ENCODE results near the gene TNFAIP8.
A peak's percentile ranks its signal among the peaks of the same experiment; 100 is the strongest.

The TNFAIP8 gene

DNA sequence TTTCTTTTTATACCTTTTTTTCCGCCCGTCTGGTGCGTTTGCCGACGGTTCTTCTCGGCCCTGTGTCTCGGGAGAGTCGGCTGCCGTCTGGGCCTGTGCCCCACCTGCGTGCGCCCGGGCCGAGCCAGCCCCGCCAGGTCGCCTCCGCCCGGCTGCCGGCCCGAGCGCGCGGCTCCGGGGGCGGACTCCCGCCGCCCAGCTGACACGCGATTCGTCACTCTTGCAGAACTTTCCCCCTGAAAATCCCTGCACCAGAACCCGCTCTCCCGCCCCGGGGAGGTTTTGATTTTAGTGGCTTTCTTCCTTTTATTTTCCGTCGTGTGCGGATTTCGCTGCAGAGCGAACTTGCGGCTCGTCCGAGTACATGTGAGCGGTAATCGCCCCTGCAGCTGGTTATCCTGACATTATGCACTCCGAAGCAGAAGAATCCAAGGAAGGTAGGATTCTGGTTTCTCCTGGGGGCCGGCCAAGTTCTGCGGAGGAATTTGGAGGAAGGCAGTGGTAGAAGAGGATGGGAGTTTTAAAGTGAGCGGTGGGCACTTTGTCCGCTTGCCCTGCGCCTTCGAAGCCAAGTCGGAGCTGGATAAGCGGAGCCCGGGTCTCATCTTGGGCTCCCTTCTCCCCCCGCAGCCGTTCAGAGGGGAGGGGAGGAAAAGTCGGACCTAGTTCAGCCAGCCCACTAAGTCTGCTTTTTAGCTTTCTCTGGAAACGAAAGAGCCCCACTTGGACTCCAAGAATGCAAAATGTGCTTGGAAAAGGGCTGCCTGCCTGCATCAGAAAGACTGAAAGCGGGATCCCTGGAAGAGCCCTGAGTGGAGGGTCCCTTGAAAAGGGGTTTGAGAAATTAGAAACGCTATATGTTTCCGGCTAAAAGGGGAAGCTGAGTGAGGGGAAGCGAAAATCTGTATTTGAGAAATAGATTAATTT is at the start of gene TNFAIP8:
Gene TNFAIP8, plus strand, starts transcription at position 335 of the 927 bp plus-strand sequence. Its CDS starts 72 bp downstream, at position 407.
- peak; percentile 24 for DNase-seq (ENCODE audit: low read depth)

DNA sequence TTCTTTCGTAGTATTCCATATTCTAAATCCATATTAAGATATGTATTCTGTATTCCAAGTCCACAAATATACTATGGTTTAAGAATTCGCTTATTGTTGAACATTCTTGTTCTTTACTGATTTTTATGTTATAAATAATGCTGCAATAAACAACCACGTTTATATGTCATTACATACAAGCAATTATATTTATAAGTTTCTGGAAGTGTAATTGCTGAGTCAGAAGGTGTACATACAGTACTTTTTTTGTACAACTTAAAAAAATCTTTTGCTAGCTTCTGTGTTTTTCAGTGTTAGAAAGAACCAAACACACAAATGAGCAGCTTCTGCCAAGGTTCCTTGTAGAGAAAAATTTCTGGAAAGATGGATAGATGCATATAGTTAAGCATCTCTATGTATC is 48.6 kb upstream of the TNFAIP8 start:
- no peak for DNase-seq (ENCODE audit: low read depth)

DNA sequence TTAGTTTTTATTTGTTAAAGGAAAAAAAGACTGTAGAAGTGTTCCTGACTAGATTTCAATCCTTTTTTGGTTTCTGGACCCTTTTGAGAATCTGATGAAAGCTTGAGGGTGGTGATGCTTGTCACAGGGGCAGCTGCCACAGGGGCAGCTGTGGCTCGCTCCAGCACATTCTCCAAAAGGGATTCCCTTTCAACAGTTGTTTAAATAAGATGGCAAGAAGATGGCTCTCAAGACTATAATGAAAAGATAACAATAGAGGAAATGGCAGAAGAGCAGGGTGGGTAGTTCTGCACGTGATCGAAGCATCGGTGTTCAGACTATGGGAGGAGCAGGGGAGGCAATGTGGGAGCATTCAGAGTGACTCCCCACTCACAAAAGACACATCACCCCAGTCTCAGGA is 46.5 kb upstream of the TNFAIP8 start:
- DNase-seq (ENCODE audit: low read depth): no peak

DNA sequence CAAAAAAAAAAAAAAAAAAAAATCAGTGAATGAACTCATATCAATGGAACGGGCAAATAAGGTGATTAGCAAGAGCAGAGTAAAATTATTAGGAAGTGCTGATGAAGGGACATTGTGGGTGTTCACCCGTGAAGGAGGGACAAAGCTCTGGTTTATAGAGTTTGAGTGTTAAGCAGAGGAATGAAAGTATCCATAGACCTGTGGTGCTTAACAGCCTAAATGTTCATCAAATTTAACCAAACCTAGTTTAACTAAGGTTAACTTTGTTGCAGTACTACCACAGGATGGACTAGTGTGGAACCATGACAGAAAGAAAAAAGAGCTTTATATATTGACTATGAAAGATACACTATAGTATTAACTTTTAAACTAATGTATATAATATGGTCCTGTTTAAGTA is 44.1 kb upstream of the TNFAIP8 start:
- no peak for DNase-seq (ENCODE audit: low read depth)

DNA sequence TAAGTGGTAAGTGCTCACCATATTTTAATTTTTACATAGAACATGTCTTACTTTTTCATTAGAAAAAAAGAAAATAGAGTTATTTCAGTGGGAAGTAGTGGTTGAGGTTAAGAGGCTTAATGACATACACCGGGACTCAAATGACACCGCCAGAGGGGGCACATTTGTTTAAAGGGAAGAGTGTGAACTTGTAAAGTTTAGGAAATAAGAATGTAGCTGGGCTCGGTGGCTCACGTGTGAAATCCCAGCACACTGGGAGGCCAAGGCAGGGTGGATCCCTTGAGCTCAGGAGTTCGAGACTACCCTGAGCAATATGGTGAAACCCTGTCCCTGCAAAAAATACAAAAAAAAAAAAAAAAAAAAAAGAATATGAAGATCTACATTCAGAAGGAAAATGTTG is 43.4 kb upstream of the TNFAIP8 start:
- no peak for DNase-seq (ENCODE audit: low read depth)

DNA sequence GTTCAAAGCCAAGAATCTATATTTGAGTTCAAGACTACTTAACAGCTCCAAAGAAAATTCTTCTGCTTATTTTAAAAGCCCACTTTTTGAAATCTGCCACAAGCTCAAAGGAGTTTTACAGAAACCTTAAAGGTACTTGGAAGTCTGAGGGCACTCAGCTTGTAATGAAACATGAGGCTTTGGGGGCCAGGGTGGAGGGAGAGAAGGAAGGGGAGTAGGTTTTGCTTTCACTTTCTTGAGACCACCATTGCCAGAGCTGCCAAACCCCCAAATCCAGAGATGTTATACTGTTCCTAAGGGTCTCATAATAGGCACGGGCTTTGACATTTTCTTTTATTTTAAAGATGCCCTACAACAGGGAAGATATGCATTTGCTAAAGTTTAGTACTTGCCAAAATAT is 42.6 kb upstream of the TNFAIP8 start:
- DNase-seq (ENCODE audit: low read depth): no peak

DNA sequence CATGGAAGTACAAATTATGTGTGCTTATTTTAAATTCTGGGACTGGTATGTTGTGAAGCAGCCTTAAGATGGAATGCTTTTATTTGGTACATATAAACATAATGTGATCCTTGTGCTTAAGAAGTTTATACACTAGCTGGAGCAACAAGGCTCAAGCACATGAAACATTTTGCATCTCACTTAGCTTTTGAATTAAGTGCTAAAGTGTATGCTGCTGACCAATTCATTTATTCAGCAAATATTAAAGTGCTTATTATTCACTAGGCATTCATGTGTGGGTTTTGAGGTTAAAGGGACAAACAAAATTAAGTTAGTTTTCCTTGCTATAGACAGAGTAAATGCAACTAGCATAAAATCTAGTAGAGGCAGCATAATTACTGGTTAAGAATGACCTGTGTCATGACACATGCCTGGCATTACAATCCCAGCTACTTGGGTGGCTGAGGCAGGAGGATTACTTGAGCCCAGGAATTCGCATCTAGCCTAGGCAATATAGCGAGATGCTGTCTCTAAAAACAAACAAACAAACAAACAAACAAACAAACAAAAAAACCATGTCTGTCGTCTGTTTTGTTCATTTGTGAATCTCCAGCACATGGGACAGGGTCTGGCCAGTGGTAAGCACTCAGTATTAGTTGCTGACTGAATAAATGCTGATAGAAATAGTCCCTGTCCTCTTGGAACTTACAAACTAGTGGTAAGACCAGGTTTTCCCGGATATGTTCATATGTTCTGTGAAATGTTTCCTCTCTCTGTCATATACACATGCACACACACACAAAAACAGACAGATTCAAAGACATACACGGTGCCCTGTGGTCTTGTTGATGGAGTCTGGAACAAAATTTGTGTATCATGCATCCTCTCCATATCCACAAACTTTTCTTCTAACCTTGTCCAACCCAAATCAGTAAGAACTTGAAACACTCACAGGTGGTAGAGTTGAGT is 41.9 kb upstream of the TNFAIP8 start:
- no peak for DNase-seq (ENCODE audit: low read depth)

DNA sequence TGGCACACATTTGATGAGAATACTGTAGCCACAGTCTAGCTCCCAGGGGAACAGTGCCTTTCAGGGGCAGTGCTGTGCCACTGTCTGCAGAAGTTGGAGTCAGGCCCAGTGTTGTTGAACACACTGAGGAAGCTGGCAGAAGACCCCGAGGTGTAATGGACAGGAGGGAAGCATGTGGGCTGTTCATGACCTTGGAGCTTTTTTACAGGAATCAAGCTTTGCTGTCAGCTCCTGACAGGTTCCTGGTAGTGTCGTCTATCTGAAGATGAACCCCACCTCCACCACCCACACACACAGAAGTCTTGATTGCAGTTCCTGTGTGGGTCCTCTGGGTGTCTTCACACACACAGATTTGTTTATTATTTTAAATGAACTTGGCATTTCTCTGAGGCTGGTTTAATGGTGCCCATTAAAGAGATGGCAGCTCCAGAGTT is 40.3 kb upstream of the TNFAIP8 start:
- peak; percentile 54 for DNase-seq (ENCODE audit: low read depth)

DNA sequence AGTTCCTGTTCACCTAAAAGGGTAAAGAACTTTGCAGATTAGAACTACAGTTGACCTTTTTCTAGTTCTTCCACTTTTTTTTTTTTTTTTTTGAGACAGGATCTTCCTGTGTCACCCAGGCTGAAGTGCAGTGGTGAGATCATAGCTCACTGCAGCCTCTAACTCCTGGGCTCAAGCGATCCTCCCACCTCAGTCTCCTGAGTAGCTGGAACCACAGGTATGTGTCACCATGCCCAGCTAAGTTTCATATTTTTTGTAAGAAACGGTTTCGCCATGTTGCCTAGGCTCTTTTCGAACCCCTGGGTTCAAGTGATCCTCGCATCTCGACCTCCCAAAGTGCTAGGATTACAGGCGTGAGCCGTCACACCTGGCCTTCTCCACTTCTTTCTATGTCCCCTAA is 39.7 kb upstream of the TNFAIP8 start:
- DNase-seq (ENCODE audit: low read depth): no peak

DNA sequence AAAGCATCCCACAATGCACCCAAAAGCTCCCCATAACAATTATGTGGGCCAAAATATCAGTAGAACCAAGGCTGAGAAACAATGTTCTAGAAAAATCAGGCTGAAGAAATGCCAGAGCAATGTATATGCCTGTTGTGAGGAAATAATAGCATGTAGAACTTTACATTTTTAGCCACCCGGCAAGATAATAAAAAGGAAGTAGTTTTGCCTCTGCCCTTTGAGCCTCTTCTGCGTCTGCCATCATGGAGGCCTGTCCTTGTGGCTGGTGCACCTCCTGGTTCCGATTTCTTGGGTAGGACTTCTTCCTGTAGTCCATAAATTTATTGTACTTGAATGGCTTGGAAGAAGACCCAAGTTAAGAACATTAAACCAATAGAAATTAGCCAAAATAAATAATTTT is 38.9 kb upstream of the TNFAIP8 start:
- DNase-seq (ENCODE audit: low read depth): no peak

DNA sequence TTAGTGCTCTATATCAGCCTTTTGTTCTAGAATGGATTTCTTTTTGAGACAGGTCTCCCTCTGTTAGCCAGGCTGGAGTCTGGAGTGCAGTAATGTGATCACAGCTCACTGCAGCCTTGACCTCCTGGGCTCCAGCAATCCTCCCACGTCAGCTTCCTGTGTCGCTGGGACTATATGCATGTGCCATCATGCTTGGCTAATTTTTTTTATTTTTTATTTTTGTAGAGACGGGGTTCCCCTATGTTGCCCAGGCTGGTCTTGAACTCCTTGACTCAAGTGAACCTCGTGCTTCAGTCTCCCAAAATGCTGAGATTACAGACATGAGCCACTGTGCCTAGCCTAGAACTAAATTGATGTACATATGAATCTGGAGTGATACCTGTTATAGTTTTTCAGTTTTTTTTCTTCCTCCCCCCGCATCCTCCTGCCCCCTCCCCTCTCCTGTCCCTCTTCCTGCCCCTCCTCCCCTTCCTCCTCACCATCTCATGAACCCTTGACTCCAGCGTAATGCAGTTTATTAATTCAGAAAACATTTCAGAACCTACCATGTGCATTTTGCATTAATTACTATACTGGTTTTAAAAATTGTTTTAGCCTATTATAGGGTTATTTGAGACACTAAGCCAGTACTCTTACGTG is 37.4 kb upstream of the TNFAIP8 start:
- no peak for DNase-seq (ENCODE audit: low read depth)

DNA sequence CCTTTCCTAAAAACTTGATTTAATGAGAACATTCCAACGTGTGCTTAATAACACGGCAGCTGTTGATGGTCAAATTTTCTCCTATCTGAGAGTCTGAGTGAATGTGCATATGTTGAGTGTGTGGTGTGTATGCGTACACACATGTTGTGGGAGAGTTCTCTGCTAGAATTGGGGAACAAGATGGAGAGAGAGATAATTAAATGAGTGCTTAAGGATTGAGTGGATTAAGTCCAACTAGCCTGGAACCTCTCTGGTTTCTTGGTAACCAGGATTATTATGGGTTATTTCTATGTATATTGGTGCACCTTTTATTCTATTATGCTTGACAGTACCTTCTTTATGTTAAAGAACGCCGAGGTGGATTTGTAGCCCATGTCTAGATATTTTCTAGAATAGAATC is 36.4 kb upstream of the TNFAIP8 start:
- no peak for DNase-seq (ENCODE audit: low read depth)

DNA sequence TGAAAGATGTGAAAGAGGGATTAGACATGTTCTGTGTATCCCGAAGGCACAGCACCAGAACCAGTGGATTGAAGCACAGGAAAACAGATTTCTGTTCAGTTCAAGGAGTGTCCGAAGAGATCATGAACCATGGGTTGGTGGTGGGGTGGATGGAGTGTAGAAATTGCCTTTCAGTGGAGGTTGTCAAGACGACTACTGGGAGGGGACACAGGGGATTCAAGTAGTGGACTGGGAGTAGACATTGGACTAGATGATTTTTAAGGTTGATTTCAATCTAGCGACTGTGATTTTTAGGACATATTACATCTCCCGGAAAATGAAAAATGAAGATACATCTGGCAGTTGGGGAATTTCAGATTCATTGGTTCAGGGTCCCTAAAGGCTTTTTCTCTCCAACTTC is 35.9 kb upstream of the TNFAIP8 start:
- DNase-seq (ENCODE audit: low read depth): no peak

DNA sequence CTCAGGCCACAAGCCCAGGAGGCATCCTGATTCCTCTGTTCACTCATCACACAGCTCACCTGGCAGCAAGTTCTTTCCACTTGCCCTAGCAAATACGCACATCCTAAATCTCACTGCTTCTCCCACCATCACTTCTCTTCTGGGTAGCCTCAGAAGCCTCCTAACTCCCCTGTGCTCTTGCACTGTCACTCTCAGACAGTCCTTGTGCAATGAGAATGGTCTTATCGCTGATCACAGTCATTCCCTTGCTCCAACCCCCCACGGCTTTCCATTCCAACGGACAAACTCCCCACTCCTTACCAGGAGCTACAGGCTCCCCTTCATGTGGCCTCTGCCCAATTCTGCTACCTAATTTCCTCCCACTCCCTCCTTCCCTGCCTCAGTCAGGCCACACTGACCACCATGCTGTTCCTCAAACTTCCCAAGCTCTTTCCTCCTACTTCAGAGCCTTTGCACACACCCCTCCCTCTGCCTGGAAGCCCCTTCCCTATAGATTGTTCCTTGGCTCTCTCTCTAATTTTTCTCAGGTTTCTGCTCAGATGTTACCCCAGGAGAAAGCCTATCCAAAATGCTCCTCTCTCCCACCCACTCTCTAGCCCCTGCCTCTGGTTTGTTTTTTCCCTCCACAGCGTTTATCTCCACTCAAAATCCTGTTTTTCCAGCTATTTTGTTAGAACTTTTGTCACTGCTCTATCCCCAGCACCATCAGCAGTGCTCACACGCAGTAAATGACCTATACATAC is 34.1 kb upstream of the TNFAIP8 start:
- DNase-seq (ENCODE audit: low read depth): no peak

DNA sequence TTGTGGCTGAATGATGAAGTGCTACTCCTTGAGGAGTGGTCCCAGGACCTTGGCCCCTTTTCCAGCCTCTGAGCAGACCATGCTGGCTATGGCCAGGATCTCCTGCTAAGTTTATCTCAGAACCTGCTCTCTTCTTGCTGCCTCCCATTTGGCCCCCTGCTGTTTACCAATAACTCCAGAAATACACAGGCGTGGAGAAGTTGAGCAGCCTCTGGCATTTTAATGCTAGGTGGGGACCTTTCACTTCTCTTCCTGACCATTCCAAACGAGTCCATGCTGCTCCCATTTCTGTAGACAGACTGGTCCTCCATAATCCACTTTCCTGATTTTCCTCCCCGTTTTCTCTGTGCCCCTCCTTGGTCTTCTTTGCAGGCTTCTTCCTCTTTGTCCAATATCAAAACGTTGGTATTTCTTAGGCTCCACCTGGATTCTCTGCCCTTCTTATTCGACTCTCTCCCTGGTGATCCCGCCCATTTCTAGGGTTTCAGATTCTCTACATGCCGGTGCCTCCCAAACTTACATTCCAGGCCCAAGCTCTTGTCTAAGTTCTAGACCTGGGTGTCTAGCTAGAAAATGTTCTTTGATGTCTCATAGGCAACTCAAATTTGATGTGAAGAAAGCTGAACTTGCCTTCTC is 33.4 kb upstream of the TNFAIP8 start:
- no peak for DNase-seq (ENCODE audit: low read depth)

DNA sequence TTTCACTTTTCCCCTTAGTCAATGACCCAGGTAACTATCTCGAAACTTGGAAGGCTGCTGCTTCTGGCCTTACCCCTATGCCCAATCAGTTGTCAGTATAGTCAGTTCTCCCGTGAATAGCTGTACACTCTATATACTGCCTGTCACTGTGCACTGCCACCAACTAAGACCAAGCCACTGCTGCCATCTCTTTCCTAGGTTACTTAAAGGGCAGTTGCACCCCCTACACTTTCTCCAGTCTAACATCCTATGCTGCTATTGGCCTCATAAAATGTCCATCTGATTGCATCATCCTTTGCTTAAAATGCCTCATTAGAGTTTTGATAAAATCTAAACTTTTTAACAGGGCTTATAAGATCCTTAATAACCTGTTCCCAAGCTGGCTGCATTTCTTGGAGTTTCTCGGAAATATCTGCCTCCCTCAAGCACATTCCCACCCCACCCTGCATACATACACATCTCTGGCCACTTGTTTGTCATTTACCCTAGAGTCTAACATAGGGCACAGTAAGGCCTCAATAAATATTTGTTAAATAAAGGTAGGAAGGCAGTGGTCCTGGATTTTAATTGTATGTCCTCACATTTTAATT is 32.8 kb upstream of the TNFAIP8 start:
- no peak for DNase-seq (ENCODE audit: low read depth)

DNA sequence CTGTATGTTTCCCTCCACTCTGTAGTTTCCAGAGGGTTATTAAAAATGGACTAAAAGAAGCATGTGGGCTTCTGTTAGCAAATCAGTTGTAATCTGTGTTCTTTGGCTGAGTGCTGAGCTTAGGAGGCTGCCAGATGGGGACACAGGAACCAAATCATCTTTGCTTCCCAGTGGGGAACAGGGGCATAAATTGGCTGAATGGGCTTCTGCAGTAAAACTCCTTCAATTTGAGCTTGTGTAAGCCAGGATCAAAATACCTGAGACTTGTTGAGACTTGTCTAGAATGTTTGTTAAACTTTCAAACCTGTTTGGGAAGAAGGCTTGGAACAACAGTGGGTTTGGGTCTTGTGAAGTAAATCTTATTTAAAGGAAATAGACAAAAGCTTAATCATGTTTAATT is 32.2 kb upstream of the TNFAIP8 start:
- no peak for DNase-seq (ENCODE audit: low read depth)

DNA sequence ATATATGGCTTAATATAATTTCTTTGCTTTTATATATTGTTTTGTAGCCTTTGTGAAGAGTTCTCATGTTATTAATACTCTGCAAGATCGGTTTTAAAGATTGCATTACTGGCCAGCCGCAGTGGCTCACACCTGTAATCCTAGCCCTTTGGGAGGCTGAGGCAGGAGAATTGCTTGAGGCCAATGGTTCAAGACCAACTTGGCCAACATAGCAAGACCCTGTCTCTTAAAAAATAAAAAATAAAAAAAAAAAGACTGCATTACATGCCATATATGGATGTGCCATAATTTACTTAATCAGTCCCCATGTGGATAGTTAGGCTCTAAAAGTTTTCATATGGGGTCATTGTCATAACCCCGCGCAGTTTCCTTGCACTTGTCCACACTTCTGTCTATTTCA is 31.0 kb upstream of the TNFAIP8 start:
- no peak for DNase-seq (ENCODE audit: low read depth)

DNA sequence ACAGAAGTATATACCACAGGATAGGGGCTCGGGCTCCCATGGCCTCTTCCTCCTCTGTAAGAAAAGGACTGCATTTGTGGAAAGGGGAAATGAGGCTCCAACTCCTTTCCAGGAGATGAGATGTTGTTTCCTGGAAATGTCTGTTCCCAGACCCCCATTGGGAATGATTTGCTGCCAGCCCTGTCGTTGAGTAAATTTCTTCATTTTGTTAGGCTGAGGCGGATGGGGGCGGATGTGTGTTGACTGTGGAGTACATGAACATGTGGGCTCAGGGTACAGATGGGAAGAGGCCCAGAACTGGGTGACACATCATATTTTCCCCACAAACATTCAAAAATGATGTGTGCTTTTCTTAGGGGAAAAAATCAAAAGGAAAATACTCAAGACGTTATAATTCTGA is 28.8 kb upstream of the TNFAIP8 start:
- DNase-seq (ENCODE audit: low read depth): no peak

DNA sequence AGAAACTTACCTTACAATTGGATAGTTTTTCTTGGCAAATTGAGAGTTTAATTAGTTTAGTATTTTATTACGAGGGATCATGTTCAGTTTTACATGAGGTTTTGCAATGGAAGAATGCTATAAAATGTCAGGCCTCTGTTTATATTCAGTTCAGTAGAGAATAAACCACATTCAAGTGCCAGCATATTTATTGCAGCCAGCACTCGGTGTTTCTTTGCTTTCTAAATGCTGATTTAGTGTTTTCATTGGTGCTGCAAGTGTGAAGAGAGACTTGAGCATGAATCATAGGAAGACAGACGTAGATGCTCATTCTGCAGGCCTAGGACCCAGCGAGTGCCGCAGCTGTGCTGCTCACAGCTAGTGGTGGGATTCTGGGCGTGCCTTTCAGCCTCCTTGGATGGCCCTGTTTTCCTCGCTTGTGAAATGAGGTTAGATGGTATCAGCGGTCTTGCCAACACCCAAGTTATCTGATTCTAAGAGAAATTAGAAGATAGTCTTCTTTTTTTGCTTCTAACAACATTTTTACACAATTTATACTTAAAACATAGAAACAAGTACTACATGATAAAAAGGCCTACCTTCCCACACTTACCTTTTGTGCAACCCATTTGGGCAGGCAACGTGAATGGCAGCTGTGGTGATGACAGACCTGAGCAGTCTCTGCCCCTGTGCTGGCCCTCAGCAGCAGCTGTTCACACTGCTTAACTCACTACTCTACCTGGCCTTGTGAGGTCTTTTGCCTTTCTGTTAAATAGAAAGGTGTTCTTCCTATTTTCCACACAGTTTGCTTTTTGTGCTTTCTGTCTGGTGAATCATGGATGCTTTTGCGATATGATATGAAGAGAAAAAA is 26.8 kb upstream of the TNFAIP8 start:
- peak; percentile 71 for DNase-seq (ENCODE audit: low read depth)
